GM19397 (cell line): ENCODE measurements around the gene TFF1.

ENCODE experiments used
- ATAC-seq: cut with Tn5 transposase; IDR thresholded peaks from one replicate; pipeline ENCODE4 v1.9.1; 2021; ENCODE audit warnings: mild to moderate bottlenecking, moderate library complexity; ENCODE audit not compliant: unreplicated experiment

Gene TFF1

DNA sequence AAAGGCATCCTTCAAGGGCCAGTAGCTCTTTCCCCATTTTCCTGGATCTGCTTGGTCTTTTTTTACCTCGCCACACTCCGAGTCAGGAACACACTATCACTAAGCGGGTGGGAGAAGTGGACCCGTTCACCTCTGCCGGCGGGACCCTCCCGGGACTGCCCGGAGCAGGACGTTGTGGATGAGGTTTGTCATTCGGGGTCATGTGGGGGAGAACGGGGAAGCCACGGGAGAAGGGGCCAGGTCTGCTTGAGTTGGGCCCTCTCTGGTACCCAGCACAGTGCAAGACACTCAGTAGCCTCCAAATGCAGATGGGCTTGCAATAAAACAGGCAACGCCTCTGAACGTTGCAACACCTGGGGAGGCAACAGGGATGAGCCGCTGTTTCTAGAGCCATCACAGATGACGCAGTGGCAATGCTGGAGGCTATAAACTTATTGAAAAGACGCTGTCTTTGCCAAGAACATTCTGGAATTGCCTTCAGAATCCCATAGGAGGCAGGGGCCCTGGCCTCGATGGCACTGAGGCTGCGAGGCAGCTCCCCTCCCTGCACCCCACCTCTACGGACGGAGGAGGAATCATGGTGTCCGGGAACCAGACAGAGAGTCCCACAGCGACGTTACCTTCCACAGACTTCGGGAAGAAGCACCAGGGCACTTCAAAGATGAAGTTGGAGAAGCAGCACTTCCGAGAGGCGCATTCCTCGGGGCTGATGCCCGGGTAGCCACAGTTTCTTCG is 19.3 kb downstream of the TFF1 start:
- ATAC-seq, result no peak

DNA sequence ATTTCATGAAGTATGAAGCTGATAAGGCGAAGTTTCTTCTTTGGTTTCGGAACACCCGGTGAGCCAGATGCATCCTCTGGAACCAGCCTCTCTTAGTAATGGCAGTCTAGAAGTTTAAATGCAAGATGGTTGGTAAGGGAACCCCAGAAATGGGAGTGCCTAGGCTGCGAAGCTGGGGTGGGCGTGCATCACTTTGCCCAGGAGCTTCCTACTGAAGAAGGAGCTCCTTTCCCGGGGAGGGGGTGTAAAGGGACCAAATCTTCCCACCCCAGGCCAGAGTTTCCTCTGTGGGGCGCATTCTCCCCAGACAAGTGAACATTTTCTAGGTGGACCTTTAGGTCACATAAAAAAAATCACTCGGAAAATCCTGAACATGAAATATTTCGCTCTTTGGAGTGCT is 19.9 kb downstream of the TFF1 start:
- ATAC-seq, result no peak

DNA sequence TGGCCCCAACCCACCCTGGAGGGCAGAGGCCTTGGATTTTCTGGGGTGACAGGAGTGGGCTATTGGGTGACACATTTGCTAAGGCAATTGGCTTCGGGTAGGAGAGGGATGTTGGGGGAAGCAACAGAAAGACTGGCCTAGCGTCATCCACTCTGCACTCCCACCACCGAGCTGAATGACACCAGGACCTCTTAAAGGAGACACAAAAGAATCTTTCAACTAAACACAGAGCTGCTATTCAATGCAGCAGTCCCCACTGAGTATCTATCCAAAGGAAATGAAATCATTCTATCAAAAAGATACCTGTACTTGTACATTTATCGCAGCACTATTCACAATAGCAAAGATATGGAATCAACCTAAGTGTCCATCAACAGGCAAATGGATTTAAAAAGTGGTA is 21.7 kb downstream of the TFF1 start:
- no peak for ATAC-seq

DNA sequence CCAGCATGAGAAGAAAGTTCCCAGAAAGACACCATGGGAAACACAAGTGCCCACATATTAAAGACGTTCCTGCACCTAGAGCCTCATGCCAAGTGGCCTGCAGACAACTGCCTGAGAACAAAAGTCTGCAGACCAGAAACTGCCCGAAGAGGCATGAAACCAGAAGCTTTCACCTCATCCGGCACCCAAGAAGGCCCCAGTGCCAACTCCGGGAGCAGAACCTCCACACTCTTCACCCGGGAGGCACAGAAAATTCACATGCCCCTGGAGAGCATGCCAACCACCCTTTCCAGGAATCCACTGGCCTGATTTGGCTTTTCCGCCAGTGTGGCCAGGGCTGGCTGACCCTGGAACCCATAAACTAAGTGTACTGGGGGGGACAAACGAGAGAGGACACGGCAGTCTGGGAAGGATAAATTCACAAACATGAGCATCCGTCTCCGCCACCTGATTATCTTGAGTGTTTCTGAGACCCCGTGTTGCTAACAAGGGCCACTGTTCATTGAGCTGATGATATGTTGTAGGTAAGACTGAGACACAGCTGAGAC is 22.3 kb downstream of the TFF1 start:
- no peak for ATAC-seq

DNA sequence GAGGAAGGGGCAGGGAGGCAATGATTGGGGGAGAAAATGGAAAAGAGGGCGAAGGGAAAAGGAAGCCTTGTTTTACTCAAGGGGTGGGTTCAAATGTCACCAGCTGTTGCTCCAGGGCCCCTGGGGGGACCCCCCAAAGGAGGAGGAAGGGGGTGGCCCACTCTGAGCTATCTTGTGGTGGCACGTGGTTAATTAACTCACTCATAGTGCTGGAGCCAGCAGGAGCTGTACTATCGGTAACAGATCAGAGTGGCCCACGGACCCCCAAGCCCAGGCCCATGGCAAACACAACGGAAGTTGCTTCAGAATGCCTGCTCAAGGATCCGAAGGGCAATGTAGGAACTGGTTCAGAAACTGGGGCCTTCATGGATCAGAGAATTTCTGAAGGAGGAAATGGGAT is 22.8 kb downstream of the TFF1 start:
- ATAC-seq, result no peak

DNA sequence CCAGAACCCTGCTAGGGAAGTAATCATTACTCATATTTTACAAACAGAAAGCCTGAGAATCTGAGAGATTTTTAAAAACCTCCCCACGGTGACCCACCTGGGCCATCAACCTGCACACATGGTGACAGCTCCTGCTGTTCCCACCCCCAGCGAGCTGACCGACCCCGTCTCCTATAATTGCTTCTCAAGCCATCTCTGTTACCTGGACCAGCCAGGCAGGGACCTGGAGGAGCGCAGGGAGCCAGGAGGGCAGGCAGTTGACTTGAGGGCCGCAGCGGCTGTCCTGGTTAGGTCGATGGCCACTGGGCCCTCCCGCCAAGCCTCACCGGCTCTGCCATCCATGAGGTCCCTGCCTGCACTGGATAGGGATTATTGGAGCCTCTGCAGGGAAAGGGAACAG is 23.2 kb downstream of the TFF1 start:
- ATAC-seq, result no peak

DNA sequence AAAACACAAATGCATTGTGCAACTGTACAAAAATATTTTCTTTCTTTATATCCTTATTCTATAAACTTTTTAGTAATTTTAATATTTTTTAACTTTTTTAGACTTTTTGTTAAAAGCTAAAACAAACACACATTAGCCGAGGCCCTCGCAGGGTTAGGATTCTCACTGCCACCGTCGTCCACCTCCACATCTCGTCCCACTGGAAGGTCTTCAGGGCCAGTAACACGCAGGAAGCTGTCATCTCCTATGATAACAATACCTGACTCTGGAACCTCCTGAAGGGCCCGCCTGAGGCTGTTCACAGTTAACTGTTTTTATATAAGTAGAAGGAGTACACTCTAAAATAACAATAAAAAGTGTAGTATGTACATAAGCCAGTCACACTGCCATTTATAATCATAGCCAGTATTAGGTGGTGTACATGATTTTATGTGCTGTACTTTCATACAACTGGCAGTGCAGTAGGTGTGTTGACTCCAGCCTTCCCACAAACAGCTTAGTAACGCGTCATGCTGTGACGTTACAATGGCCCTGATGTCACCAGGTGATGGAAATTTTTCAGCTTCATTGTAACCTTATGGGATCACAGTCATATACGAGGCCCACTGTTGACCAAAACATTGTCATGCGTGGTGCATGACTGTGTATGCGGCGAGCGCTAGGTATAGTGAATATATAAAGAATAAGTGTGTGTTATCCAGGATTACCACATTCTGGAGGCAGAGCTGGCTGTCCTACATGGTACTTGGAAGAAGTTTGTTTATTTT is 24.4 kb downstream of the TFF1 start:
- no peak for ATAC-seq

DNA sequence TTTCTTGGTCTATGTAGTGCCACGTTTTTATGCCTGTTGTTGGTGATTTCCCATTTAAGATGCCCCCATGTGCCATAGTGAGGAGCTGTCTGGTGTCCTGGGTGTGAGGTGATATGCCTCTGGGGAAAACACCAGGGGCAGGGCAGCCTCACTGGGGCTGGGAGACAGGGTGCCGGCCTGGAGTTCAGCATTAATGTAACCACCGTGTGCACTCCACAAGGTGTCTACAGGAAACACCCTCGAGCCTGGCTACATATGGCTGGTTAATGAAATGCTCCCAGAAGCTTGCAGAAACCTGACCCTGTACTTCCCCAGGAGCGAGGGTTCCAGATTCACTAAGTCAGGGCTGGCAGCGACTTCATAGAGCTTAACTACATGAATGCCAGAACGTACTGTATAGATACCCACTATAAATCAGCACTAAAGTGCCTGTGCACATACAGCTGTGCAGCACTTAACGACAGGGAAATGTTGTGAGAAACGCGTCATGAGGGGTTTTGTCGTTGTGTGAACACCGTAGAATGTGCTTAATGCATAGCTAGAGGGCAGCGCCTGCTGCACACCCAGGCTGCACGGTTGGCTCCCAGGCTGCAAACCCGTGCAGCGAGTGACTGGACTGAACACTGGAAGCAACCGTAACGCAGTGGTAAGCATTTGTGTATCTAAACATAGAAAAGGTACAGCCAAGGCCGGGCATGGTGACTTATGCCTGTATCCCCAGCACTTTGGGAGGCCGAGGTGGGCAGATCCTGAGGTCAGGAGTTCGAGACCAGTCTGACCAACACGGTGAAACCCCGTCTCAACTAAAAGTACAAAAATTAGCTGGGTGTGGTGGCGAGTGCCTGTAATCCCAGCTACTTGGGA is 25.9 kb downstream of the TFF1 start:
- ATAC-seq, result no peak

DNA sequence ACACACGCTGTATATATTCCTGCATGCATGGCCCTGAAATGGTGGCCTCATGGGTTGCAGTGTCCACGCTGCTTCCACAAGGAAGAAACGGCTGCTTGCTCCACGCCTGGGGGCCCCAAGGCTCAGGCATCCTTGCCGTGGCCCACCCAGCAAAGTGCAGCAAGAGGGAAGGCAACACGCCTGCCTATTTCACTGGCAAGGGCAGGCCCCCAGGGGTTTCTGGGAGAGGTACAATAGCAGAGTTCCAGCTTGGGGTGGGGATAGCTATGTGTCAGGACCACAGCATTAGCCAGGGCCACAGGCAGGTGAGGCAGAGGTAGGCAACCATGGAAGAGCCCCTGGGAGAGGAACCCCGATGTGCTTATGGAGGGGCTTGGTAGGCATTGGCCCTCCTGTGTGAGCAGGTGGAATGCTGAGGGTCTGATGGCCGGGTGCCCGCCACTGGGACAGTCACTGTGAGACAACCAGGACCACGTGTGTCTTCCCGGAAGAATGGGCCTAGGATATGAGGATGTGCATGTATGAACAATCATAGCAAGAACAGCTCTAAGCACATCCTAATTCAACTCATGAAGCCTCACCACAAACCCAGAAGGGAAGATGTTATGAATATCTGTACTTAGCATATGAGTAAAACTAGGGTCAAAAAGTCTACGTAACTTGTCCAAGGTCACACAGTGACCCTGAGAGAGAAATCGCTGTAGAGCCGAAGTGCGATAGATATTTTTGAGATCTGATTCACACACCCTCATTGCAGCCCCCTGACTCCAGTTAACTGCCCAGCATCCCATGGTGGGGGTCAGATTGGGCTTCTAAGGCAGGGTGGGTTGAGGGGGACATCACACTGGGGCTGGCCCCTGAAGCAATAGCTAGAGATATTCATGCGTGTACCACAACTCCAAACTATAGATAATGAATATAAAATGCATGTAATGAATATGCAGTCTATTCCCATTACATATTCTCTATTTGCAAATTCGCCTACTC is 27.3 kb downstream of the TFF1 start:
- ATAC-seq, result no peak

DNA sequence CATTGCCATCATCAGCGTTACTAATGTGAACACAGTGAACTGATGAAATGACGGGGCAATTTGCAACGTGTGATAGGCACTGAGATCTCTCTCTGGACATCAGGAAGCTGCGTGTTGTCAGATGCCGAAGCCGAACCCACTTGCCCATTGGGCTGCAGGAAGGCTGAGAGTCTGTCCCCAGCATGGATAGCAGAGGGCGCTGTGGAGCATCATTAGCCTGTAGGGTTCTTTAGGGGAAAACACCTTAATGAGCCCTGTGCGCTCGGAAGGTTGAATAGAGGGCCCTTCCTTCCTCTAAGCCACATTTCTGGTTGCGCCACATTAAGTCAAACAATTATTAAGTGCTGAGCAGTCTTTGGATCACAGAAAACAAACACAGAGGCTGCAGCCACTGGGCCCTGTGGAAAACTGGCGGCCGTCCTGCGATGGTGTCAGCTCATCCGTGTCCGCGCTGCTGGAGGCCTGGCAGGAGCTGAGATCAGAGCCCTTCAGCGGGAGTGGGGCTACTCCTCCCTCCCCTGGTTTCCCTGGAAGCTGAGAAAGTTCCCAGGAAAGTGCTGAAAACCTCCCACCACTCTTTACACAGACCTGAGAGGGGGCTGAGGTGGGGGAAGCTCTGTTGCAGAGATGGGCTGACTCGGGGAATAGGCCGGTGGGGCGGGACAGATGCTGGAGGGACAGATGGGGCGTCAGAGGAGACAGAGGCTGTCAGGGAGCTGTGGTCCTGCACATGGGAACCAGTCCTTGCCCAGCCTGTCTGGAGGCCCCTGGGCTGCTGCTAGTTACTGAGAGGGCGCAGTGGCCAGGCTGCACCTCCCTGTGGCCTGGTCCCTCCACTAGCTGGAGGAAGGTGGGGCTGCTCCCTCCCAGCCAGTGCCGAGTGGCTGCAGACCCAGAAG is 28.3 kb downstream of the TFF1 start:
- no peak for ATAC-seq

DNA sequence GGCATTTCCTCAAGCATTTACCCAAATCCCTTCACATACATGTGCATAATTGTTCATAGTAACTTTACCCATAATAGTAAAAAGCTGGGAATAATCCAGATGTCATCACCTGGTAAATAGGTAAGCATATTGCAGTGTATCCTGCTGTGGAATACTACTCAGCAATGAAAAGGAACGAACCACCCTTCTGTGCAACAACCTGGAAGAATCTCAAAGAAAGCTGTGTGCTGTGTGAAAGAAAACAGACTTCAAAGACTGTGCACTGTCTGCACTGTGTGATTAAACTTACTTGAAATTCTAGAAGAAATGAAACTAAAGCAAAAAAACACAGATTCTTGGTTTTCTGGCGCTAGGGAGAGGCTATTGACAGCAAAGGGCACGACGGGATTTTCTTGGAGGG is 29.1 kb downstream of the TFF1 start:
- ATAC-seq, result no peak

DNA sequence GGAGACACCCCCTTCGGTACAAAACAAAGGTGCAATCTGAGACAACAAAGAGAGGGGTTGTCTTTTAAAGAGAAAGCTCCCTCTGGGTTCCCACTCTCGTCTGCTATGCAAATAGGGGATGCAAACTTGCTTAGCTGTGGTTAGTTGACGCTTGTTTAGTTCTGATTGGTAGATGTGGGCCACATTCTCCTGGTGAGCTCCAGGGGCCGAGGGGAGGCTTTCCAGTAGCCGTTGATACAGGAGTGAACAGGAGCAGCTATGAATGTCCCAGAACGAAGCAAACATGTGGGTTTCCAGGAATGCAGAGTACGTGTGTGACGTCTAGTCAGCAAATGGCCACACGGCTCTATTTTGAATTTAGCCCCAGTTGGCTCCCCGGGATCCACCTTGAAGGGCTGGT is 30.3 kb downstream of the TFF1 start:
- ATAC-seq, result no peak

DNA sequence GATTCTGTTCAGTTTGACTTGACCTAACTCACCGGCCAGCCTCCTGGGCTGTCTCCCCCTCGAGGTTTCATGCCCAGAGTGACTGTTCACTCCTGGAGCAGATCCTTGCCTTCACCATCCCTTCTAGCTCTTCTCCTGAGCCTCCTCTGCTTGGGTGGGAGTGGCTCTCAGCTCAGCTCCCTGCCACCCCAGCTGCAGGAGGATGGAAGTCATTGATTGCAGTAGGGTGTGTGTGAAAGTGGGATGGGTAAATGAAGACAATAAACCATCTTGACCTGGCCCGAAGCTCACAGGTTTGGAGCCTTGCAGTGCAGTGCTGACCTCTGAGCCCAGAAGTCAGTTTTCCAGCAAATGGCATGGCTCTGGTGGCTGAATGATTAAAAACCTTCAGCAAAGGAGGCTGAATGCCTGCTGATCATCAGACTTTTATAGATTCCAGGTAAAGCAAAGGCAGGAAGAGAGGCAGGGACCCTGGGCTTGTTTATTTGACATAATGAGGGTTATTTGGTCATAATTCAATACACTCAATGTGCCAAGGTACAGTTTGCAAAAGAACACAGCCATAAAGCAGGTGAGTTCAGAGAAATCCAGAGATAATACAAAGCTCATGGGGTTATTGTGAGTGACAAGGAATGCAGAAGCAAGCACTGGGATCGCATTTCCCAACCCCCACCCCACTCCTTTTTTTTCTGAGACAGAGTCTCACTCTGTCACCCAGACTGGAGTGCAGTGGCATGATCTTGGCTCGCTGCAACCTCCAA is 33.6 kb downstream of the TFF1 start:
- ATAC-seq, result no peak

DNA sequence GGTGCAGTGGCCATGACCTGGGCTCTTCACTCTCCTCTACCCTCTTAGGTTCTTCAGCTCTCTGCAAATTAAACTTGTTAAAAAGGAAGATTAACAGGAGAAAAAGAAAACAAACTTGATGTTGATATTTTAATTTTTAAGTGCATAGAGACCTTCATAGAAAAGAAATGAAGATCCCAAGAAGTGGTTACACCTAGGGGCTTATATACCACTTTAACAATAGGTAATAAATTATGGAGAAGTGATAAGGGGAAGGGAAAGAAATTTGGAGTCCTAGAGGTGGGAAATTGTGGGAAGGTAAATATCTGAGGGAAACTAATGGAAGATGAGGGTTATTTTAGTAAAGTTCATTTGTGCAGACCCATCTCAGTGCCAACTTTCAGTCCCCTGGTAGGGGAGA is 34.7 kb downstream of the TFF1 start:
- ATAC-seq, result no peak

DNA sequence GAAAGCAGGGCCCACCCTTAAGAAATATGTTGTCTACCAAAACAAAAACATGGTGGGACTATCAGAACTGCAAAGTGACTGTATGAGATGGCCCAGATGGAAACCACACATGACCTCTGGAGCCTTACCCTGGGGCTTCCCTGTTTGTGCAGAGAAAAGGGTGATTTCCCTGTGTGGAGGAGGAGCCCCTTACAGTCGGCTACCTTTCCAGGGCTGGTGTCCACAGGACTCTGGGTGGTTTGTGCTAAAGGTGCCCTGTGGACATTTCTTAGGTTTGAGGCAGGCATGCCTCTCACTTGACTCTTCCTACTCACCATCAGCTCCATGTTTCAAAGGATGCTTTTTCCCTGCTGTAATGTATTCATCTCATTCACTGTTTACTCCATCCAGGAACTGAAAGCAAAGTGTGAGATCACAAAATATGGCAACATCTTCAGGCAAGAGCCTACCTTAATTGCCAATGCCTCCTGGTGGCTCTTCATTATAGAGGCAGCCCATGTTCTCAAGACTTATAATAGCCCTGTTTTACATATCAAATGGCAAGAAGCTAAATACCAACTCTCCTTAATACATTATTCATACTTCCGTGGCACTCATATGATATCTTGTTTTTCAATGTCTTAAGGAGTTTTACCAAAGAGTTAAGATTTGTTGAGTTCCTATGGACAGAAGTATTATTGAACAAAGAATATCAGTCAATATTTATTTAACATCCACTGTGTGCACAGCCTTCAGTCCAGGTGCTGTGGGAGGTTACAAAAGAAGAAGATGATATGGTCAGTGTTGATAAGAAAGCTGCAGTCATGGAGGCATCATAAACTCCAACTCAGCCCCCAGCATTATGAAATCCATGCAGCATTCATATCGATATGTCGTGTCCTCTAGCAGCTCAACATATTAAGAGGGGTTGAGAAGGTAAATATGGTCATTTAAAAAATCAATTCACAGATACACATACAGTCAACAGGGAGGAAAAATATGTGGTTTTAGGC is 35.7 kb downstream of the TFF1 start:
- ATAC-seq, result no peak

DNA sequence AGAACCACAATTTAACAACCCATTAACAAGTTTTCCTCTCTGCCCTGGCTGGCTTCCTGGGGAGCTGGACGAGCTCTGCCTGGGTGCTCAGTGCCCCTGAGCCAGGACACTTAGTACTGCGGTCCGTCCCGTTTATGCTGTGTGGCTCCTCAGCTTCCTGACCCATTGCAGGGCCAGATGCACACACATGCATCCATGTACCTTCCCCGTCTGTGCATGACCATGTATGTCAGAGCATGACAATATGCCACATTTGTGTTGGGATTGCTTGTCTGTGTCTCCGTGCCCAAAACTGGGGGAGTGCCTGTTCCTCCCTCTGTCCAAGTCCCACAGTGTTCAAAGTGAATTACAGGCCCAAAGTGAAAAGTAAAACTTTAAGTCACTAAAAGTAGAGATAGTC is 41.4 kb downstream of the TFF1 start:
- ATAC-seq, result no peak

DNA sequence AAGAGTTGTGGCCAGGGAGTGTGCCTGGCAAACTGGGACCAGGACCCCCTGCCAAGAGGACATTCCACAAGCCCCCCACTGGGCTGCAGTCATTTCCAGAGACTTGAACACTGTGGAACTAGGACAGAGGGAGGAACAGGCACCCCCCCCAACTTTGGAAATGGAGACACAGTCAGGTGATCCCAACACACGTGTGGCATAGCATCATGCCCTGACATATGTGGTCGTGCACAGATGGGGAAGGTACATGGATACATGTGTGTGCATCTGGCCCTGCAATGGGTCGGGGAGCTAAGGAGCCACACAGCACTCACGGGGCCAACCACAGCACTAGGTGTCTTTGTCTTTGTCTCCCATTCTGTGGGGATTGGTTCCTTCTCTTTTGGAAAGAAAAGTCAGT is 44.5 kb downstream of the TFF1 start:
- ATAC-seq, result no peak
